Mesenchymal stem cell (in vitro differentiated cells and primary cell): ENCODE measurements around the gene MORC2.

Experiments used
- DNase-seq: peaks from one replicate; pipeline ENCODE4 v3.0.0-alpha.2; 2013
- H2AFZ ChIP-seq: one replicate; pipeline ENCODE4 v1.6.1; 2013; ENCODE audit warnings: low read depth, mild to moderate bottlenecking, control low read depth, inconsistent platforms, low read length, moderate library complexity
- H2AK5ac ChIP-seq: 2 replicates; pipeline ENCODE4 v1.6.1; 2013; ENCODE audit warnings: low read length, moderate library complexity, mild to moderate bottlenecking, inconsistent platforms; ENCODE audit not compliant: severe bottlenecking
- H2BK120ac ChIP-seq: one replicate; pipeline ENCODE4 v1.6.1; 2013; ENCODE audit warnings: low read depth, mild to moderate bottlenecking, inconsistent platforms, low read length, moderate library complexity
- H2BK12ac ChIP-seq, 2 experiments: one replicate each; pipeline ENCODE4 v1.6.1; 2013; ENCODE audit warnings: inconsistent platforms in 2 of 2, low read length in 2 of 2, mild to moderate bottlenecking in 2 of 2, moderate library complexity in 2 of 2, control low read depth in 1 of 2
- H2BK15ac ChIP-seq: one replicate; pipeline ENCODE4 v1.6.1; 2013; ENCODE audit warnings: mild to moderate bottlenecking, low read depth, inconsistent platforms; ENCODE audit not compliant: poor library complexity, severe bottlenecking
- H2BK5ac ChIP-seq: 2 replicates; pipeline ENCODE4 v1.6.1; 2013; ENCODE audit warnings: low read depth, mild to moderate bottlenecking, low read length, control low read depth, inconsistent platforms; ENCODE audit not compliant: poor library complexity, severe bottlenecking
- H3K14ac ChIP-seq, 2 experiments: one replicate each; pipeline ENCODE4 v1.6.1; 2013; ENCODE audit warnings: inconsistent platforms in 2 of 2, low read length in 2 of 2, control low read depth in 1 of 2, mild to moderate bottlenecking in 1 of 2, moderate library complexity in 1 of 2
- H3K18ac ChIP-seq, 2 experiments: one replicate each; pipeline ENCODE4 v1.6.1; 2013; ENCODE audit warnings: inconsistent platforms in 2 of 2, low read length in 2 of 2, control low read depth in 1 of 2, low read depth in 1 of 2, mild to moderate bottlenecking in 1 of 2
- H3K23ac ChIP-seq, 2 experiments: one replicate each; pipeline ENCODE4 v1.6.1; 2013; ENCODE audit warnings: inconsistent platforms in 2 of 2, low read length in 2 of 2, mild to moderate bottlenecking in 2 of 2, moderate library complexity in 2 of 2, control low read depth in 1 of 2
- H3K27ac ChIP-seq: 2 replicates; pipeline ENCODE4 v1.5.1; 2013; ENCODE audit warnings: mild to moderate bottlenecking, moderate library complexity, low read length, control low read depth, inconsistent platforms; ENCODE audit not compliant: poor library complexity, severe bottlenecking
- H3K27me3 ChIP-seq, 2 experiments: 2 replicates each; pipeline versions ENCODE4 v1.6.1 to v1.7.0; 2013; ENCODE audit warnings: low read length in 2 of 2, mild to moderate bottlenecking in 2 of 2, moderate library complexity in 2 of 2, control low read depth in 1 of 2, inconsistent platforms in 1 of 2; ENCODE audit not compliant: control insufficient read depth in 1 of 2, insufficient read depth in 1 of 2
- H3K36me3 ChIP-seq, 2 experiments: 2 replicates each; pipeline versions ENCODE4 v1.6.1 to v1.7.0; 2013; ENCODE audit warnings: low read length in 2 of 2, control low read depth in 1 of 2, inconsistent platforms in 1 of 2, low read depth in 1 of 2, mild to moderate bottlenecking in 1 of 2; ENCODE audit not compliant: insufficient read depth in 2 of 2, control insufficient read depth in 1 of 2
- H3K4ac ChIP-seq, 2 experiments: one replicate each; pipeline ENCODE4 v1.6.1; 2013; ENCODE audit warnings: inconsistent platforms in 2 of 2, low read length in 2 of 2, mild to moderate bottlenecking in 2 of 2, moderate library complexity in 2 of 2, control low read depth in 1 of 2, low read depth in 1 of 2
- H3K4me1 ChIP-seq: 2 replicates; pipeline ENCODE4 v1.6.1; 2013; ENCODE audit warnings: low read depth, low read length, control low read depth; ENCODE audit not compliant: control insufficient read depth, insufficient read depth
- H3K4me2 ChIP-seq: 2 replicates; pipeline ENCODE4 v1.6.1; 2013; ENCODE audit warnings: low read length, mild to moderate bottlenecking, inconsistent platforms; ENCODE audit not compliant: poor library complexity, severe bottlenecking
- H3K4me3 ChIP-seq, 2 experiments: 2 replicates each; pipeline versions ENCODE4 v1.5.1 to v1.7.0; 2013; ENCODE audit warnings: low read length in 2 of 2, mild to moderate bottlenecking in 2 of 2, control low read depth in 1 of 2, low read depth in 1 of 2; ENCODE audit not compliant: insufficient read depth in 1 of 2
- H3K79me1 ChIP-seq: replicated peaks from 2 replicates; pipeline ENCODE4 v1.6.1; 2013; ENCODE audit warnings: mild to moderate bottlenecking, control low read depth, low read length, inconsistent platforms; ENCODE audit not compliant: poor library complexity, severe bottlenecking
- H3K9ac ChIP-seq: 2 replicates; pipeline ENCODE4 v1.7.0; 2013; ENCODE audit warnings: mild to moderate bottlenecking, low read length, moderate library complexity
- H3K9me3 ChIP-seq: 2 replicates; pipeline ENCODE4 v1.7.0; 2013; ENCODE audit warnings: mild to moderate bottlenecking, low read length; ENCODE audit not compliant: control insufficient read depth
- H4K8ac ChIP-seq: one replicate; pipeline ENCODE4 v1.6.1; 2013; ENCODE audit warnings: inconsistent platforms, mild to moderate bottlenecking, low read length, moderate library complexity
- H4K91ac ChIP-seq: one replicate; pipeline ENCODE4 v1.6.1; 2013; ENCODE audit warnings: mild to moderate bottlenecking, low read length, inconsistent platforms
- WGBS: methylation state at CpG from one replicate; pipeline ENCODE4 v1.1.7; 2013; ENCODE audit warnings: mixed read lengths; 5-methylcytosine and 5-hydroxymethylcytosine counted together

MORC2 gene

DNA sequence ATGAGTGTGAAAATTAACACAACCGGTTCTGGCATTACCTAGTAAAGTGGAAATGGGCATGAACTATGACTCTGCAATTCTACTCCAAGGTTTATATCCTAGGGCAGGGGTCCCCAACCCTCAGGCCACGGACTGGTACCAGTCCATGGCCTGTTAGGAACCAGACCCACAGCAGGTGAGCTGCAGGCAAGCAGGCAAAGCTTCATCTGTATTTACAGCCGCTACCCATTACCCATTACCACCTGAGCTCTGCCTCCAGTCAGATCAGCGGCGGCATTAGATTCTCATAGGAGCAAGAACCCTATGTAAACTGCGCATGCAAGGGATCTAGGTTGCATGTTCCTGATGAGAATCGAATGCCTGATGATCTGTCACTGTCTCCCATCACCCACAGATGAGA is 49.8 kb downstream of the MORC2 start:
- H3K4me1 ChIP-seq: no peaks in the 10 kb centered on the region
- H2BK15ac ChIP-seq: no peak overlapping the region
- H3K4ac ChIP-seq: no peak overlapping the region
- H3K9ac ChIP-seq: no peak overlapping the region
- no peaks in the 10 kb centered on the region for H3K27me3 ChIP-seq
- no peak overlapping the region for H4K8ac ChIP-seq
- no peak overlapping the region for H2BK12ac ChIP-seq
- H2BK120ac ChIP-seq: no peak overlapping the region
- no peak overlapping the region for H2BK5ac ChIP-seq
- H3K4me3 ChIP-seq: no peak overlapping the region
- no peak overlapping the region for H3K23ac ChIP-seq
- no peak overlapping the region for H3K4me2 ChIP-seq
- H4K91ac ChIP-seq: no peak overlapping the region
- H3K36me3 ChIP-seq: peaks cover 3 to 8% of the 10 kb centered on the region in 2 experiments
- H3K27ac ChIP-seq: no peak overlapping the region
- H3K79me1 ChIP-seq: no peaks in the 10 kb centered on the region
- no peak for DNase-seq
- no peak overlapping the region for H2AFZ ChIP-seq
- H3K14ac ChIP-seq: no peak overlapping the region
- 85% methylated on average over 7 of the region's 7 CpGs for WGBS
- H3K18ac ChIP-seq: no peak overlapping the region
- H2AK5ac ChIP-seq: no peak overlapping the region
- peaks cover 11% of the 10 kb centered on the region for H3K9me3 ChIP-seq

DNA sequence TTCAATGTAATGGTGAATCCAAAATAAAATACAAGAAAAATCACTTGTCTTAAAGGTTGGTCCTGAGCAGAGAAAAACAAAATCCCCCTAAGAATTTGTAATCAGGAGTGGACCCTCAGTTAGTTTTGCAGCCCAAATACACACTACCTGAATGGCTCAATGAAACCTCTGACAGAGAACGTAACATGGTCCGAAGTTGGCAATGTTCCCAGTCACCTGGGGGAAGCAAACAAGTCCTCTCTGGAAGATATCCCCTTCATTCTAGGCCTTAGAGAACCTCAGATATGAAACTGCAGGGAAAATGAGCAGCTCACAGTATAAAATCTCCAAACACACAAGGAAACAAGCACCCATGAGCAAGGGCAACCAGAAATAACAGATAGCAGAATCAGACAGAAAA is 58.2 kb downstream of the MORC2 start:
- H3K27ac ChIP-seq: no peak overlapping the region
- WGBS: 87% methylated on average over 2 of the region's 2 CpGs
- no peak overlapping the region for H2BK5ac ChIP-seq
- H3K9ac ChIP-seq: no peak overlapping the region
- no peak overlapping the region for H3K4ac ChIP-seq
- H3K79me1 ChIP-seq: no peaks in the 10 kb centered on the region
- H3K9me3 ChIP-seq: peaks cover 5% of the 10 kb centered on the region
- no peak overlapping the region for H2AK5ac ChIP-seq
- H3K36me3 ChIP-seq: peaks cover 9 to 12% of the 10 kb centered on the region in 2 experiments
- no peak overlapping the region for H3K4me3 ChIP-seq
- no peak overlapping the region for H2BK12ac ChIP-seq
- H3K4me1 ChIP-seq: no peaks in the 10 kb centered on the region
- H2BK120ac ChIP-seq: no peak overlapping the region
- no peaks in the 10 kb centered on the region for H3K27me3 ChIP-seq
- H4K8ac ChIP-seq: no peak overlapping the region
- no peak for DNase-seq
- no peak overlapping the region for H4K91ac ChIP-seq
- H3K18ac ChIP-seq: no peak overlapping the region
- no peak overlapping the region for H2AFZ ChIP-seq
- no peak overlapping the region for H3K4me2 ChIP-seq
- H3K23ac ChIP-seq: no peak overlapping the region
- H2BK15ac ChIP-seq: no peak overlapping the region
- no peak overlapping the region for H3K14ac ChIP-seq

DNA sequence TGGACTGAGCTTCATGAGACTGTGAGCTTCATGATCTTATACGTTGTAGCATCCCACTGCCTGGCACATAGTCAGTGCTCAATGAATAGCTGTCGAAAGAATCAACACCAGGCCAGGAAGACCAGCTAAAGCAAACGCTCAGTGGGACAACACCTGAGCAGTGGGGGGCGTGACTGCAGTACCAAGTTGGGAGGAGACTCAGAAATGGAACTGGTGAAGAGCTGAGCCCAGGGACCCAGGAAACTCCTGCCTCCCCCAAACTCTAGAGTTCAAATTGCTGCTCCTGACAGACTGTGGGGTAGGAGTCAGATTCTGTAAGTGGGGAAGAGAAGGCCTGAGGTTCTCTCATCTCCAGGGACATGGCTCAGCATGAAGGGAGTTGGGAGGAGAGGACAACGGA is 59.3 kb downstream of the MORC2 start:
- no peaks in the 10 kb centered on the region for H3K9me3 ChIP-seq
- no peak overlapping the region for H3K14ac ChIP-seq
- no peaks in the 10 kb centered on the region for H3K4me1 ChIP-seq
- no peak for DNase-seq
- H3K4me3 ChIP-seq: no peak overlapping the region
- no peak overlapping the region for H2BK15ac ChIP-seq
- H3K27ac ChIP-seq: no peak overlapping the region
- no peak overlapping the region for H2AFZ ChIP-seq
- no peak overlapping the region for H3K4ac ChIP-seq
- no peak overlapping the region for H3K4me2 ChIP-seq
- no peak overlapping the region for H2BK5ac ChIP-seq
- H3K9ac ChIP-seq: no peak overlapping the region
- H4K8ac ChIP-seq: no peak overlapping the region
- no peak overlapping the region for H2BK12ac ChIP-seq
- H3K23ac ChIP-seq: no peak overlapping the region
- no peak overlapping the region for H2AK5ac ChIP-seq
- H2BK120ac ChIP-seq: no peak overlapping the region
- H3K18ac ChIP-seq: no peak overlapping the region
- no peaks in the 10 kb centered on the region for H3K27me3 ChIP-seq
- no peak overlapping the region for H4K91ac ChIP-seq
- WGBS: 97% methylated on average over 4 of the region's 5 CpGs
- peaks cover 10 to 12% of the 10 kb centered on the region in 2 experiments for H3K36me3 ChIP-seq
- no peaks in the 10 kb centered on the region for H3K79me1 ChIP-seq

DNA sequence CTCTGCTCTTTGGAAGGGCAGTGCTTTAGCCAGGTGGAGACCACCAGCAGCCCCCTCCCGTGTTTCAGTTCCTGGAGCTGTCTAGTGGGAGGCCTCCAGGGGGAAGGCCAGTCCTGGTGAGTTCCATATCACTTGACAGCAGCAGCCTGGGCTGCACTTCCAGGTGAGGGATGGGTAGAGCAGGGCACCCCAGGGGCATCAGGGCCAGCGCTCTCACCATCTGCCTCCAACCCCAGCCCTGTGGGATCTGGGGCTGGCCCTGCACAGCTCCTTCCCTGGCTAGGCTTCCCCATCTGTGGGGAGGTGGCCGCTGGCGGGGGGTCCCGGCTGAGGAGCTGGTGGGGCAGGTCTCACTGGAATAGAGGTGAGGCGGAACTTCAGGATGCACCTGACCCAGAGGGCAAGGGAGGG is 60.5 kb downstream of the MORC2 start:
- Histone ChIP-seq H3K18ac (no peak overlapping the region), H2BK12ac (no peak overlapping the region), H2AK5ac (no peak overlapping the region), H3K79me1 (no peaks in the 10 kb centered on the region), H2BK5ac (no peak overlapping the region), H3K4me3 (no peak overlapping the region), H3K27me3 (no peaks in the 10 kb centered on the region), H2BK120ac (no peak overlapping the region), H3K4me1 (no peaks in the 10 kb centered on the region), H3K9me3 (no peaks in the 10 kb centered on the region), H3K27ac (no peak overlapping the region), H4K8ac (no peak overlapping the region), H3K4me2 (no peak overlapping the region), H3K23ac (no peak overlapping the region), H2AFZ (no peak overlapping the region), H2BK15ac (no peak overlapping the region), H3K14ac (no peak overlapping the region), H3K36me3 (peaks cover 19 to 20% of the 10 kb centered on the region in 2 experiments), H3K9ac (no peak overlapping the region), H3K4ac (no peak overlapping the region), H4K91ac (no peak overlapping the region)
- WGBS: 90% methylated on average over 6 of the region's 6 CpGs
- DNase-seq: no peak
